Neural progenitor cell (in vitro differentiated cells): ENCODE measurements around the gene HS2ST1. TPM values are rescaled to one million over a fixed set of nuclear protein-coding genes. Genes with fewer than 3 reads are reported as not detected.
"Not testable (repeated sequence)": the region's sequence is repeated elsewhere in the genome, so short reads cannot be mapped to it uniquely, and the experiment has no call there.

ENCODE experiments used
- DNase-seq: peaks from one replicate; pipeline ENCODE4 v3.0.0-alpha.2; 2016; ENCODE audit warnings: low spot score
- H2AFZ ChIP-seq: fragments of 200-600 bp; sonication (generic); replicated peaks from 2 replicates; pipeline ENCODE4 v1.6.1; 2016; ENCODE audit warnings: antibody characterized with exemption
- H3F3A ChIP-seq: fragments of 200-600 bp; sonication (generic); 2 replicates; pipeline ENCODE4 v1.6.1; 2016; ENCODE audit warnings: antibody characterized with exemption, low read depth
- H3K27ac ChIP-seq: fragments of 200-600 bp; sonication (generic); 2 replicates; pipeline ENCODE4 v1.5.1; 2016; ENCODE audit warnings: mild to moderate bottlenecking
- H3K27me3 ChIP-seq: fragments of 200-600 bp; sonication (generic); 2 replicates; pipeline ENCODE4 v1.6.1; 2016; ENCODE audit warnings: mild to moderate bottlenecking, moderate library complexity
- H3K36me3 ChIP-seq: fragments of 200-600 bp; sonication (generic); 2 replicates; pipeline ENCODE4 v1.5.1; 2016
- H3K4me1 ChIP-seq: fragments of 200-600 bp; sonication (generic); 2 replicates; pipeline ENCODE4 v1.6.1; 2016; ENCODE audit warnings: mixed run types
- H3K4me2 ChIP-seq: fragments of 200-600 bp; sonication (generic); 2 replicates; pipeline ENCODE4 v1.6.1; 2016
- H3K4me3 ChIP-seq: fragments of 200-600 bp; sonication (generic); 2 replicates; pipeline ENCODE4 v1.5.1; 2016
- H3K79me2 ChIP-seq: fragments of 200-600 bp; sonication (generic); 2 replicates; pipeline ENCODE4 v1.6.1; 2016; ENCODE audit warnings: low read depth
- H3K9ac ChIP-seq: fragments of 200-600 bp; sonication (generic); 2 replicates; pipeline ENCODE4 v1.6.1; 2016
- H3K9me3 ChIP-seq: fragments of 200-600 bp; sonication (generic); 2 replicates; pipeline ENCODE4 v1.5.1; 2016; ENCODE audit warnings: low read depth
- H4K20me1 ChIP-seq: fragments of 200-600 bp; sonication (generic); 2 replicates; pipeline ENCODE4 v1.6.1; 2016; ENCODE audit warnings: low read depth
- H3K27ac Mint-ChIP-seq: 3 replicates; pipeline ENCODE4 v1.8.0; 2021; ENCODE audit warnings: mixed read lengths
- H3K27me3 Mint-ChIP-seq: 2 replicates; pipeline ENCODE4 v1.8.0; 2022; ENCODE audit warnings: low read depth, mild to moderate bottlenecking, inconsistent platforms, moderate library complexity, mixed read lengths; ENCODE audit not compliant: insufficient read depth
- H3K36me3 Mint-ChIP-seq: 3 replicates; pipeline ENCODE4 v1.8.0; 2021; ENCODE audit warnings: mixed read lengths
- H3K4me1 Mint-ChIP-seq: 3 replicates; pipeline ENCODE4 v1.8.0; 2021; ENCODE audit warnings: mixed read lengths
- H3K4me3 Mint-ChIP-seq: 3 replicates; pipeline ENCODE4 v1.8.0; 2021; ENCODE audit warnings: mild to moderate bottlenecking, moderate library complexity, mixed read lengths
- H3K9me3 Mint-ChIP-seq: 3 replicates; pipeline ENCODE4 v1.8.0; 2020; ENCODE audit warnings: mixed read lengths
- EZH2 ChIP-seq: fragments of 200-600 bp; sonication (generic); IDR thresholded peaks from 2 replicates; pipeline ENCODE4 v1.6.1; 2017; ENCODE audit warnings: antibody characterized with exemption, mild to moderate bottlenecking, moderate library complexity
- EZH2phosphoT487 ChIP-seq: fragments of 200-600 bp; sonication (generic); IDR thresholded peaks from 2 replicates; pipeline ENCODE4 v1.6.1; 2017; ENCODE audit warnings: antibody characterized with exemption
- total RNA-seq: library from RNA; depleted of rRNA; stranded (reverse); fragments of >200 nt; gene quantifications from 2 replicates; pipeline ENCODE4 v1.2.3, GENCODE V29; 2015; ENCODE audit warnings: low replicate concordance
- TF ChIP-seq, protein P1 (sequence below): fragments of 200-600 bp; sonication (generic); IDR thresholded peaks from 2 replicates; pipeline ENCODE4 v1.5.1; 2017; ENCODE audit warnings: antibody characterized with exemption, mild to moderate bottlenecking

The HS2ST1 gene
- total RNA-seq, 1 donor from 2014 or later, result 33.2 TPM

DNA sequence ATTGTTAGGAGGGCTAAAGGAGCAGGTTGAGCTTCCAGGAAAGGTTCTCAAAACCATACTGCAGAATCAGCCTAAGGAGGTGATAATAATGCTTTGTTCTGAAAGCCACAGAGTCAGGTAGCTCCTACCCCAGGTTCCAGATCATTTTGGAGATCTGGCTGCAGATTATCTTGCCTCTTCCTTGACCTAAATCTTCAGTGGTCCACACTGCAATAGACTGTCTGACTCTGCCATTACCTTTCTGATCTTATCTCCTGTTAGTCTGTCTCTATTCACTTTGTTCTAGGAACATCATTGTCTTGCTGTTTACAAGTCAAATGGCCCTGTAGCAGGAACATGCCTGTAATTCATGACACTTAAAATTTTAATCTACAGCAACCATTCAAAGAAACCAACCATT lies 73.0 kb downstream of the HS2ST1 start:
- Mint-ChIP-seq H3K27me3 (no peaks in the 10 kb centered on the region), H3K4me1 (peaks cover 7% of the 10 kb centered on the region), H3K27ac (no peak overlapping the region), H3K36me3 (peaks cover 21% of the 10 kb centered on the region), H3K4me3 (no peak overlapping the region), H3K9me3 (peaks cover 8% of the 10 kb centered on the region)
- Histone ChIP-seq H3K4me2 (no peak overlapping the region), H3K4me3 (no peak overlapping the region), H2AFZ (no peak overlapping the region), H3K36me3 (no peaks in the 10 kb centered on the region), H3K9ac (no peak overlapping the region), H3K9me3 (no peaks in the 10 kb centered on the region), H3K79me2 (peaks cover 73% of the 10 kb centered on the region), H3K4me1 (peaks cover 6% of the 10 kb centered on the region), H3K27me3 (no peaks in the 10 kb centered on the region), H3K27ac (no peak overlapping the region), H3F3A (no peaks in the 10 kb centered on the region), H4K20me1 (peaks cover 7% of the 10 kb centered on the region)
- TF ChIP-seq, protein P1, sequence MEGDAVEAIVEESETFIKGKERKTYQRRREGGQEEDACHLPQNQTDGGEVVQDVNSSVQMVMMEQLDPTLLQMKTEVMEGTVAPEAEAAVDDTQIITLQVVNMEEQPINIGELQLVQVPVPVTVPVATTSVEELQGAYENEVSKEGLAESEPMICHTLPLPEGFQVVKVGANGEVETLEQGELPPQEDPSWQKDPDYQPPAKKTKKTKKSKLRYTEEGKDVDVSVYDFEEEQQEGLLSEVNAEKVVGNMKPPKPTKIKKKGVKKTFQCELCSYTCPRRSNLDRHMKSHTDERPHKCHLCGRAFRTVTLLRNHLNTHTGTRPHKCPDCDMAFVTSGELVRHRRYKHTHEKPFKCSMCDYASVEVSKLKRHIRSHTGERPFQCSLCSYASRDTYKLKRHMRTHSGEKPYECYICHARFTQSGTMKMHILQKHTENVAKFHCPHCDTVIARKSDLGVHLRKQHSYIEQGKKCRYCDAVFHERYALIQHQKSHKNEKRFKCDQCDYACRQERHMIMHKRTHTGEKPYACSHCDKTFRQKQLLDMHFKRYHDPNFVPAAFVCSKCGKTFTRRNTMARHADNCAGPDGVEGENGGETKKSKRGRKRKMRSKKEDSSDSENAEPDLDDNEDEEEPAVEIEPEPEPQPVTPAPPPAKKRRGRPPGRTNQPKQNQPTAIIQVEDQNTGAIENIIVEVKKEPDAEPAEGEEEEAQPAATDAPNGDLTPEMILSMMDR, result no peak
- TF ChIP-seq EZH2, result no peak
- no peak for TF ChIP-seq EZH2phosphoT487
- DNase-seq, result no peak

DNA sequence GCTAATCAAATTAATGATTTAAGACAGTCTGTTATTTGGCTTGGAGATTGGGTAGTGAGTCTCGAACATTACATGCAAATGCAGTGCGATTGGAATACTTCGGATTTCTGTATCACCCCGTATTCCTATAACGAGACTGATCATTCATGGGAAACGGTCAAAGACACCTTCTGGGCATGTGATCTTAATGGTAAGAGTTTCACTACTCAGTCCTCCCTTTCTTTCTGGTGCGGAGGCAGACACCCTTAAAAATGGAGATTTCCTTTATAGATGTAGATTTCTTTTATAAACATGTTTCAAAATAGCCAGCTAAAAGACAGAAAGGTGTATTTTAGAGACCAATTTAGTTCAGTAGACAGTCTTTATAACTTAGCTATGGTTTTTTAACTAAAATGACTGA lies 74.4 kb downstream of the HS2ST1 start:
- Histone ChIP-seq H3K4me2 (no peak overlapping the region), H3K36me3 (no peaks in the 10 kb centered on the region), H4K20me1 (peaks cover 7% of the 10 kb centered on the region), H3K79me2 (peaks cover 73% of the 10 kb centered on the region), H3K4me3 (no peak overlapping the region), H2AFZ (no peak overlapping the region), H3K9me3 (no peaks in the 10 kb centered on the region), H3F3A (no peaks in the 10 kb centered on the region), H3K4me1 (peaks cover 6% of the 10 kb centered on the region), H3K27me3 (no peaks in the 10 kb centered on the region), H3K9ac (no peak overlapping the region), H3K27ac (no peak overlapping the region)
- H3K4me3 Mint-ChIP-seq, result no peak overlapping the region
- DNase-seq, result no peak
- no peaks in the 10 kb centered on the region for H3K9me3 Mint-ChIP-seq
- no peaks in the 10 kb centered on the region for H3K27me3 Mint-ChIP-seq
- TF ChIP-seq EZH2phosphoT487, result no peak
- TF ChIP-seq EZH2, result no peak
- TF ChIP-seq, protein P1, result no peak
- H3K36me3 Mint-ChIP-seq, result peaks cover 13% of the 10 kb centered on the region
- H3K4me1 Mint-ChIP-seq, result peaks cover 7% of the 10 kb centered on the region
- no peak overlapping the region for H3K27ac Mint-ChIP-seq

DNA sequence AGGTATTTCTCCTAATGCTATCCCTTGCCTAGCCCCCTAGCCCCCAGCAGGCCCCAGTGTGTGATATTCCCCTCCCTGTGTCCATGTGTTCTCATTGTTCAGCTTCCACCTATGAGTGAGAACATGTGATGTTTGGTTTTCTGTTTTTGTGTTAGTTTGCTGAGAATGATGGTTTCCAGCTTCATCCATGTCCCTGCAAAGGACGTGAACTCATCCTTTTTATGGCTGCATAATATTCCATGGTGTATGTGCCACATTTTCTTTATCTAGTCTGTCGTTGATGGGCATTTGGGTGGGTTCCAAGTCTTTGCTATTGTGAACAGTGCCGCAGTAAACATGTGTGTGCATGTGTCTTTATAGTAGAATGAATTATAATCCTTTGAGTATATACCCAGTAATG lies 75.3 kb downstream of the HS2ST1 start:
- H3K27ac ChIP-seq, DNase-seq, H3K27ac Mint-ChIP-seq, H2AFZ ChIP-seq, H4K20me1 ChIP-seq, H3K4me3 Mint-ChIP-seq, H3K9me3 ChIP-seq, H3K27me3 ChIP-seq, H3F3A ChIP-seq, H3K27me3 Mint-ChIP-seq, H3K4me3 ChIP-seq, H3K9ac ChIP-seq, H3K4me1 Mint-ChIP-seq, H3K4me1 ChIP-seq, H3K4me2 ChIP-seq, H3K36me3 ChIP-seq, H3K9me3 Mint-ChIP-seq: not testable (repeated sequence)
- peaks cover 11% of the 10 kb centered on the region for H3K36me3 Mint-ChIP-seq
- peaks cover 75% of the 10 kb centered on the region for H3K79me2 ChIP-seq

DNA sequence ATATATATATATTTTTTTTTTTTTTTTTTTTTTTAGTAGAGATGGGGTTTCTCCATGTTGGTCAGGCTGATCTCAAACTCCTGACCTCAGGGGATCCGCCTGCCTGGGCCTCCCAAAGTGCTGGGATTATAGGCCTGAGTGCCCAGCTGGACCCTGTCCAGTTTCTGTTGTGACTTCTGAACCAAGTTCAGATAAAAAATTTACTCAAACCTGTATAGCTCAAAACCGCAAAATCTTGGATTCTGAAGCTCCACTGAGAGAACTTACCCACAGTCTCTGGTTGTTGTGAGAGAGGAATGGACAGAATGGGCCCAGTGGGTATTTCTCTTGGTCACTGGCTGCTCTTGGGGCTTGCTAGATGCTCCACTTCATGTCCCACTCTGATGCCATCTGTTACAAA lies 76.4 kb downstream of the HS2ST1 start:
- Histone ChIP-seq H2AFZ (no peak overlapping the region), H3K9ac (no peak overlapping the region), H3K79me2 (peaks cover 82% of the 10 kb centered on the region), H4K20me1 (peaks cover 9% of the 10 kb centered on the region), H3K9me3 (no peaks in the 10 kb centered on the region), H3F3A (no peaks in the 10 kb centered on the region), H3K4me3 (no peak overlapping the region), H3K36me3 (no peaks in the 10 kb centered on the region), H3K27me3 (no peaks in the 10 kb centered on the region), H3K27ac (no peak overlapping the region), H3K4me2 (no peak overlapping the region), H3K4me1 (peaks cover 6% of the 10 kb centered on the region)
- Mint-ChIP-seq H3K4me1 (peaks cover 7% of the 10 kb centered on the region), H3K27ac (no peak overlapping the region), H3K4me3 (no peak overlapping the region), H3K9me3 (peaks cover 5% of the 10 kb centered on the region), H3K27me3 (no peaks in the 10 kb centered on the region), H3K36me3 (peaks cover 15% of the 10 kb centered on the region)
- no peak for DNase-seq
- no peak for TF ChIP-seq EZH2phosphoT487
- TF ChIP-seq, protein P1, result no peak
- no peak for TF ChIP-seq EZH2
